ENCODE data around the gene IGFL1. TPM values are rescaled to one million over a fixed set of nuclear protein-coding genes. Genes with fewer than 3 reads are reported as not detected.

Gene IGFL1
- total RNA-seq, 4 donors from 2014 or later, result not detected

DNA sequence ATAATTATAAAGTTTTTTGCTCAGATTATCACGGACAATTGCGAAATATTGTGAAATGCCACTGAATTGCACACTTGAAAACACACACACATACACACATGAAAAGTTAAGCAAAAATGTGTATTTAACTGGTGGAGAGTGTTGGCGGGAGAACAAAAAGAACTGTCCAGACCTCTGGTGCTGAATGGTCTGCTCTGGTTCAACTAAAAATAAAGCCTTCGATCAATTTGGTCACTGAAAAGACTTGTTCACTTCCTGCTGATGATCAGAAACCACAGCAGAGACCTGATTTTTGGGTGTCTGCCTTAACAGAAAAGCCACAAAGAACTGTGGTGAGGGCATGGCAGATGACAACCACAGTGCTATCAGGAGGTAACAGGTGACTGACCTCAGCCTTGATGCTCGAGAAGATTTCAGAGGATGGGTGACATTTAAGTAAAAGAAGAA, 4.0 kb upstream of the IGFL1 start:
- Histone ChIP-seq H3K4me3 (no peak overlapping the region), H3K36me3 (no peaks in the 10 kb centered on the region), H3K27ac (replicated peaks in 1 of 4) (no peak overlapping the region), H3K9me3 (no peaks in the 10 kb centered on the region), H3K27me3 (peaks cover 0 to 65% (median 1%) of the 10 kb centered on the region in 4 donors), H3K4me1 (peaks cover 0 to 19% (median 18%) of the 10 kb centered on the region in 4 donors)
- intact Hi-C loops (cut with DNase I), result no loop called here
- DNase-seq (ENCODE audit: extremely low spot score), result no peak
- 43% methylated on average over 5 of the region's 5 CpGs for WGBS
- TF ChIP-seq, protein P1, sequence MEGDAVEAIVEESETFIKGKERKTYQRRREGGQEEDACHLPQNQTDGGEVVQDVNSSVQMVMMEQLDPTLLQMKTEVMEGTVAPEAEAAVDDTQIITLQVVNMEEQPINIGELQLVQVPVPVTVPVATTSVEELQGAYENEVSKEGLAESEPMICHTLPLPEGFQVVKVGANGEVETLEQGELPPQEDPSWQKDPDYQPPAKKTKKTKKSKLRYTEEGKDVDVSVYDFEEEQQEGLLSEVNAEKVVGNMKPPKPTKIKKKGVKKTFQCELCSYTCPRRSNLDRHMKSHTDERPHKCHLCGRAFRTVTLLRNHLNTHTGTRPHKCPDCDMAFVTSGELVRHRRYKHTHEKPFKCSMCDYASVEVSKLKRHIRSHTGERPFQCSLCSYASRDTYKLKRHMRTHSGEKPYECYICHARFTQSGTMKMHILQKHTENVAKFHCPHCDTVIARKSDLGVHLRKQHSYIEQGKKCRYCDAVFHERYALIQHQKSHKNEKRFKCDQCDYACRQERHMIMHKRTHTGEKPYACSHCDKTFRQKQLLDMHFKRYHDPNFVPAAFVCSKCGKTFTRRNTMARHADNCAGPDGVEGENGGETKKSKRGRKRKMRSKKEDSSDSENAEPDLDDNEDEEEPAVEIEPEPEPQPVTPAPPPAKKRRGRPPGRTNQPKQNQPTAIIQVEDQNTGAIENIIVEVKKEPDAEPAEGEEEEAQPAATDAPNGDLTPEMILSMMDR (IDR thresholded peaks at IDR 0.05), result no peak
- no peak for TF ChIP-seq POLR2A (IDR thresholded peaks at IDR 0.05; ENCODE audit: low read depth)
- TF ChIP-seq POLR2AphosphoS5 (IDR thresholded peaks at IDR 0.05), result no peak
- TF ChIP-seq EP300 (IDR thresholded peaks at IDR 0.05), result no peak

DNA sequence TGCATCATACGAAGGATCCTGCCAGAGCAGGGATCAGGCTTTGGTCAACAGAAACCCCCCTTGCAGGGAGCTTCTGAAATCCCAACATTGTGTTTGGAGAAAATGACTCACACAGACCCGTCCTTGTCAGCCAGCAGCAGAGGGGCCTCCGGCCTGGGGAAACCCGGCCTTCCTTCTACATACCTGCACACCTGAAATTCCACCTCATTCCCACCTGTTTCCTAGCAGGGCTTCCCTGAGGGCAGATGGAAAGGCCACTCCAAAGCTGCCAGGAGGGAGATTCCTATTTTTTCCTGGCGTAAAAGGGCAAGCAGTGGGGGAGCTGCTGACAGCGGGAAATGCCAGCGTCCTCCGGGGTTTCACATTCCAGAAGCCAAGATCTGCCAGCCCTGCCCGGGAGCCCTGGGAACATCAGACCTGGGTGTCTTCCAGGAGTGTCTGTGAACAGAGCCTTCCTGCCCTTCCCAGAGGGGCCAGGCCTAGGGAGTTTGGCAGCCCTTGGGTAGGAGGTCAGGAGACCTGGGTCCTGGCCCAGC, 3.0 kb upstream of the IGFL1 start:
- no peaks in the 10 kb centered on the region for H3K9me3 ChIP-seq
- peaks cover 0 to 72% (median 1%) of the 10 kb centered on the region in 4 donors for H3K27me3 ChIP-seq
- no peak overlapping the region for H3K27ac ChIP-seq (replicated peaks in 1 of 4)
- DNase-seq (ENCODE audit: extremely low spot score), result no peak
- no peak overlapping the region for H3K4me3 ChIP-seq
- intact Hi-C loops (cut with DNase I), result no loop called here
- TF ChIP-seq POLR2AphosphoS5 (IDR thresholded peaks at IDR 0.05) (no peak), POLR2A (IDR thresholded peaks at IDR 0.05; ENCODE audit: low read depth) (no peak), EP300 (IDR thresholded peaks at IDR 0.05) (no peak)
- TF ChIP-seq, protein P1 (IDR thresholded peaks at IDR 0.05), result no peak
- no peaks in the 10 kb centered on the region for H3K36me3 ChIP-seq
- WGBS, result 68% methylated on average over 8 of the region's 9 CpGs
- H3K4me1 ChIP-seq, result peaks cover 0 to 16% (median 15%) of the 10 kb centered on the region in 4 donors

- intact Hi-C loops (cut with DNase I), result no loop called here
- H3K4me3 ChIP-seq, result no peak overlapping the region
- no peak for DNase-seq (ENCODE audit: extremely low spot score)
Observed at GRCh38 chr19:46232029-46232428, 2.5 kb downstream of the IGFL1 start.

GRCh38 chr19:46232468-46232867, 2.9 kb downstream of the IGFL1 start:
- Histone ChIP-seq H3K27ac (replicated peaks in 1 of 4) (no peak overlapping the region), H3K4me1 (no peaks in the 10 kb centered on the region), H3K4me3 (no peak overlapping the region), H3K9me3 (no peaks in the 10 kb centered on the region), H3K27me3 (peaks cover 0 to 49% (median 0%) of the 10 kb centered on the region in 4 donors), H3K36me3 (no peaks in the 10 kb centered on the region)
- TF ChIP-seq POLR2AphosphoS5 (IDR thresholded peaks at IDR 0.05) (no peak), EP300 (IDR thresholded peaks at IDR 0.05) (no peak), POLR2A (IDR thresholded peaks at IDR 0.05; ENCODE audit: low read depth) (no peak)
- TF ChIP-seq, protein P1 (IDR thresholded peaks at IDR 0.05), result no peak
- intact Hi-C loops (cut with DNase I), result no loop called here
- DNase-seq (ENCODE audit: extremely low spot score), result no peak
- 81% methylated on average over 6 of the region's 11 CpGs for WGBS

More at GRCh38 chr19:46232029-46232428, 2.5 kb downstream of the IGFL1 start:
- Histone ChIP-seq H3K27me3 (peaks cover 0 to 54% (median 0%) of the 10 kb centered on the region in 4 donors), H3K27ac (replicated peaks in 1 of 4) (no peak overlapping the region), H3K4me1 (no peaks in the 10 kb centered on the region), H3K9me3 (no peaks in the 10 kb centered on the region), H3K36me3 (no peaks in the 10 kb centered on the region)
- TF ChIP-seq POLR2A (IDR thresholded peaks at IDR 0.05; ENCODE audit: low read depth) (no peak), EP300 (IDR thresholded peaks at IDR 0.05) (no peak), POLR2AphosphoS5 (IDR thresholded peaks at IDR 0.05) (no peak)
- TF ChIP-seq, protein P1 (IDR thresholded peaks at IDR 0.05), result no peak
- WGBS, result 76% methylated on average over 8 of the region's 10 CpGs
